ENCODE data around the gene TRIM62. TPM values are rescaled to one million over a fixed set of nuclear protein-coding genes. Genes with fewer than 3 reads are reported as not detected.

The TRIM62 gene
- total RNA-seq, 1 donor from 2014 or later = 8.8 TPM

GRCh38 chr1:33097137-33097611 lies 84.7 kb downstream of the TRIM62 start:
- H3K9me3 ChIP-seq = no peaks in the 10 kb centered on the region
- DNase-seq (ENCODE audit: extremely low spot score in 2 of 2) = no peak
- no peak overlapping the region for H3K4me3 ChIP-seq
- no peaks in the 10 kb centered on the region for H3K4me1 ChIP-seq
- no peak overlapping the region for H3K27ac ChIP-seq
- no peaks in the 10 kb centered on the region for H3K27me3 ChIP-seq
- H3K36me3 ChIP-seq = no peaks in the 10 kb centered on the region
- TF ChIP-seq POLR2A (IDR thresholded peaks at IDR 0.05) (no peak), CTCF (IDR thresholded peaks at IDR 0.05) (no peak), POLR2AphosphoS5 (IDR thresholded peaks at IDR 0.05; ENCODE audit: insufficient read depth in 1 of 2, low read depth in 1 of 2) (no peak)
- intact Hi-C loops (cut with DNase I) = no loop called here

GRCh38 chr1:33096363-33097005 lies 85.4 kb downstream of the TRIM62 start:
- TF ChIP-seq CTCF (IDR thresholded peaks at IDR 0.05) (no peak), POLR2AphosphoS5 (IDR thresholded peaks at IDR 0.05; ENCODE audit: insufficient read depth in 1 of 2, low read depth in 1 of 2) (no peak), POLR2A (IDR thresholded peaks at IDR 0.05) (no peak)
- Histone ChIP-seq H3K36me3 (no peaks in the 10 kb centered on the region), H3K27ac (no peak overlapping the region), H3K9me3 (no peaks in the 10 kb centered on the region), H3K27me3 (no peaks in the 10 kb centered on the region), H3K4me1 (no peaks in the 10 kb centered on the region), H3K4me3 (no peak overlapping the region)
- DNase-seq (ENCODE audit: extremely low spot score in 2 of 2) = no peak
- intact Hi-C loops (cut with DNase I) = no loop called here

Other genes with a start within 250 kb of the TRIM62 start
- gene RNF19B, start 217.2 kb downstream of the TRIM62 start, total RNA-seq = 24.6 TPM
- 118 TPM for gene AK2, start 145.2 kb downstream of the TRIM62 start, total RNA-seq
- gene AZIN2, start 100.9 kb downstream of the TRIM62 start, total RNA-seq = 7.9 TPM
- 24.6 TPM for gene ZNF362, start 74.4 kb upstream of the TRIM62 start, total RNA-seq
- not detected for gene A3GALT2, start 139.1 kb upstream of the TRIM62 start, total RNA-seq
- 97.2 TPM for gene PHC2, start 249.1 kb upstream of the TRIM62 start, total RNA-seq

Data from vagina (tissue), 2 donors.